H1 (cell line): Measurements from ENCODE around the gene SLC66A3. TPM values are rescaled to one million over a fixed set of nuclear protein-coding genes. Genes with fewer than 3 reads are reported as not detected.

Experiments
- CTCF ChIA-PET: fragments of 300-600 bp; sonication (Branson Sonifier 250); formaldehyde crosslinking; loops from one replicate; lab custom pipeline; 2021; ENCODE audit not compliant: partially characterized antibody; lab: Charles Lee
- POLR2A ChIA-PET: fragments of 300-600 bp; sonication (Branson Sonifier 250); formaldehyde crosslinking; loops from one replicate; lab custom pipeline; 2021; ENCODE audit warnings: inconsistent platforms; ENCODE audit not compliant: partially characterized antibody; lab: Charles Lee
- DNase-seq, 2 experiments: peaks; one replicate each; pipeline versions ENCODE4 v3.0.0 to v3.0.0-alpha.2; 2010 to 2022; ENCODE audit warnings: low spot score in 2 of 2, low read depth in 1 of 2, mixed read lengths in 1 of 2
- FAIRE-seq: peaks from 2 replicates; lab custom pipeline; 2011; peaks lifted over from hg19 to GRCh38; lab: Jason Lieb, UNC
- H2AFZ ChIP-seq: 2 replicates; pipeline ENCODE4 v1.8.1; 2012; ENCODE audit warnings: low read length, inconsistent platforms
- H2AK5ac ChIP-seq: 2 replicates; pipeline ENCODE4 v1.6.1; 2013; ENCODE audit warnings: low read depth, low read length
- H2BK120ac ChIP-seq: replicated peaks from 2 replicates; pipeline ENCODE3; 2013; ENCODE audit warnings: low read depth, low read length, inconsistent platforms
- H2BK12ac ChIP-seq: 2 replicates; pipeline ENCODE4 v1.6.1; 2013; ENCODE audit warnings: low read depth, low read length
- H2BK15ac ChIP-seq: 2 replicates; pipeline ENCODE4 v1.6.1; 2013; ENCODE audit warnings: low read length
- H2BK20ac ChIP-seq: 2 replicates; pipeline ENCODE4 v1.6.1; 2013; ENCODE audit warnings: low read length
- H2BK5ac ChIP-seq: 2 replicates; pipeline ENCODE4 v1.6.1; 2013; ENCODE audit warnings: low read depth, low read length
- H3K14ac ChIP-seq: 2 replicates; pipeline ENCODE4 v1.6.1; 2013; ENCODE audit warnings: inconsistent platforms; ENCODE audit not compliant: insufficient read length
- H3K18ac ChIP-seq: 2 replicates; pipeline ENCODE4 v1.6.1; 2013; ENCODE audit warnings: low read length; ENCODE audit errors: extremely low read depth
- H3K23ac ChIP-seq: 2 replicates; pipeline ENCODE4 v1.6.1; 2013; ENCODE audit warnings: inconsistent platforms; ENCODE audit not compliant: insufficient read length
- H3K23me2 ChIP-seq: 2 replicates; pipeline ENCODE4 v1.6.1; 2013; ENCODE audit warnings: low read depth, low read length
- H3K27ac ChIP-seq: 2 replicates; pipeline ENCODE4 v1.6.1; 2011; ENCODE audit warnings: low read depth, low read length, inconsistent platforms
- H3K27me3 ChIP-seq, 4 experiments: replicated peaks in 1 of 4; 1 replicate in 1 of 4; 2 replicates in 3 of 4; pipeline versions ENCODE4 v1.6.1 to v1.8.1; 2011 to 2013; ENCODE audit warnings: low read length in 3 of 4, mild to moderate bottlenecking in 3 of 4, inconsistent platforms in 2 of 4, mixed read lengths in 2 of 4, moderate library complexity in 1 of 4; ENCODE audit not compliant: control insufficient read depth in 3 of 4, insufficient read depth in 3 of 4; ENCODE audit errors: extremely low read depth in 1 of 4
- H3K36me3 ChIP-seq, 4 experiments: 2 replicates each; pipeline versions ENCODE4 v1.6.1 to v1.8.1; 2011 to 2013; ENCODE audit warnings: mild to moderate bottlenecking in 4 of 4, low read length in 3 of 4, moderate library complexity in 2 of 4, control low read depth in 1 of 4, inconsistent platforms in 1 of 4; ENCODE audit not compliant: insufficient read depth in 4 of 4, control insufficient read depth in 2 of 4
- H3K4ac ChIP-seq: replicated peaks from 2 replicates; pipeline ENCODE3; 2013; ENCODE audit warnings: low read length, low read depth, mixed read lengths, inconsistent platforms; ENCODE audit not compliant: insufficient read length
- H3K4me1 ChIP-seq, 4 experiments: replicated peaks in 1 of 4; 1 replicate in 1 of 4; 2 replicates in 3 of 4; pipeline versions ENCODE4 v1.6.1 to v1.8.1; 2011 to 2013; ENCODE audit warnings: low read length in 3 of 4, inconsistent platforms in 2 of 4, mixed read lengths in 1 of 4; ENCODE audit not compliant: insufficient read depth in 4 of 4, control insufficient read depth in 3 of 4
- H3K4me2 ChIP-seq, 2 experiments: 2 replicates each; pipeline versions ENCODE4 v1.6.1 to v1.8.1; 2011 to 2013; ENCODE audit warnings: low read depth in 2 of 2, low read length in 2 of 2, control low read depth in 1 of 2, inconsistent platforms in 1 of 2, mild to moderate bottlenecking in 1 of 2; ENCODE audit not compliant: insufficient read depth in 1 of 2
- H3K4me3 ChIP-seq, 4 experiments: fragments of 200-600, 300-600 bp in 1 of 4; sonication (generic), shearing (Covaris generic), sonication (Bioruptor Twin) in 1 of 4; 2 replicates each; pipeline versions ENCODE4 v1.5.1 to v1.8.1; 2011 to 2016; ENCODE audit warnings: low read length in 4 of 4, low read depth in 3 of 4, control low read depth in 2 of 4, inconsistent platforms in 2 of 4, mild to moderate bottlenecking in 2 of 4, mixed read lengths in 1 of 4, moderate library complexity in 1 of 4; ENCODE audit not compliant: insufficient read depth in 2 of 4; ENCODE audit errors: extremely low read depth in 1 of 4
- H3K56ac ChIP-seq: replicated peaks from 2 replicates; pipeline ENCODE3; 2013; ENCODE audit warnings: low read depth, mild to moderate bottlenecking, mixed read lengths, low read length, inconsistent platforms; ENCODE audit not compliant: insufficient read length
- H3K79me1 ChIP-seq: 2 replicates; pipeline ENCODE4 v1.6.1; 2013; ENCODE audit warnings: low read depth, low read length, control low read depth
- H3K79me2 ChIP-seq, 2 experiments: 2 replicates each; pipeline versions ENCODE4 v1.6.1 to v1.8.1; 2012 to 2013; ENCODE audit warnings: low read length in 2 of 2, mild to moderate bottlenecking in 2 of 2, inconsistent platforms in 1 of 2; ENCODE audit not compliant: insufficient read depth in 2 of 2, control insufficient read depth in 1 of 2
- H3K9ac ChIP-seq, 4 experiments: replicated peaks in 1 of 4; 1 replicate in 1 of 4; 2 replicates in 3 of 4; pipeline versions ENCODE4 v1.6.1 to v1.8.1; 2011 to 2013; ENCODE audit warnings: low read depth in 3 of 4, low read length in 3 of 4, control low read depth in 2 of 4, mild to moderate bottlenecking in 2 of 4, moderate library complexity in 2 of 4, inconsistent platforms in 1 of 4; ENCODE audit errors: extremely low read depth in 1 of 4
- H3K9me3 ChIP-seq, 2 experiments: 2 replicates each; pipeline versions ENCODE4 v1.6.1 to v1.8.1; 2012 to 2013; ENCODE audit warnings: mild to moderate bottlenecking in 2 of 2, moderate library complexity in 2 of 2, control low read depth in 1 of 2, inconsistent platforms in 1 of 2, low read depth in 1 of 2, low read length in 1 of 2, mixed read lengths in 1 of 2; ENCODE audit not compliant: insufficient read depth in 2 of 2
- H4K20me1 ChIP-seq, 2 experiments: replicated peaks in 1 of 2; 2 replicates each; pipeline versions ENCODE3 to v1.8.1; 2011 to 2013; ENCODE audit warnings: inconsistent platforms in 2 of 2, low read length in 2 of 2, mild to moderate bottlenecking in 1 of 2; ENCODE audit not compliant: insufficient read depth in 2 of 2, control insufficient read depth in 1 of 2
- H4K5ac ChIP-seq: 2 replicates; pipeline ENCODE4 v1.6.1; 2013; ENCODE audit warnings: low read length, low read depth, mixed read lengths, inconsistent platforms; ENCODE audit not compliant: insufficient read length
- H4K8ac ChIP-seq: 2 replicates; pipeline ENCODE4 v1.8.0; 2013; ENCODE audit warnings: mild to moderate bottlenecking, moderate library complexity, low read length, inconsistent platforms; ENCODE audit not compliant: insufficient read depth; ENCODE audit errors: extremely low read depth
- H4K91ac ChIP-seq: replicated peaks from 2 replicates; pipeline ENCODE3; 2013; ENCODE audit warnings: low read length, mixed read lengths, inconsistent platforms; ENCODE audit not compliant: insufficient read length
- BACH1 ChIP-seq: IDR thresholded peaks from 2 replicates; pipeline ENCODE4 v1.6.1; 2012; ENCODE audit warnings: low read length, improper control_type of control experiment
- BRCA1 ChIP-seq: IDR thresholded peaks from 2 replicates; pipeline ENCODE4 v1.6.1; 2012; ENCODE audit warnings: low read depth, low read length, improper control_type of control experiment
- CBX8 ChIP-seq: fragments of 300-800, 300-1000 bp; sonication (generic); IDR thresholded peaks from 2 replicates; pipeline ENCODE4 v1.7.1; 2016; ENCODE audit warnings: low read depth, low read length, borderline replicate concordance
- KDM4A ChIP-seq: IDR thresholded peaks from one replicate; pipeline ENCODE4 v1.7.1; 2012; ENCODE audit warnings: low read depth, mild to moderate bottlenecking, moderate library complexity, low read length, inconsistent platforms; ENCODE audit not compliant: severe bottlenecking
- KDM5A ChIP-seq: fragments of 200-600 bp; IDR thresholded peaks from 2 replicates; pipeline ENCODE4 v1.7.1; 2012; ENCODE audit warnings: mild to moderate bottlenecking, low read length, inconsistent platforms, mixed read lengths
- SIX5 ChIP-seq: IDR thresholded peaks from 2 replicates; pipeline ENCODE4 v1.6.1; 2011; ENCODE audit warnings: mild to moderate bottlenecking, low read depth, low read length
- TBP ChIP-seq: IDR thresholded peaks from 2 replicates; pipeline ENCODE4 v1.6.1; 2011; ENCODE audit warnings: low read depth, low read length, improper control_type of control experiment
- WGBS, 2 experiments: shearing (Covaris generic) in 1 of 2; methylation state at CpG; one replicate each; pipeline versions ENCODE4 v1.1.6 to v1.1.7; 2013 to 2015; ENCODE audit warnings: low lambda C conversion rate in 2 of 2, mixed read lengths in 2 of 2, inconsistent platforms in 1 of 2, low coverage in 1 of 2, missing lambda C conversion rate in 1 of 2; ENCODE audit not compliant: insufficient replicate concordance in 2 of 2, insufficient coverage in 1 of 2, insufficient read length in 1 of 2; ENCODE audit errors: extremely low coverage in 1 of 2, missing lambda C conversion rate in 1 of 2; 5-methylcytosine and 5-hydroxymethylcytosine counted together
- polyA plus RNA-seq, 7 experiments: library from polyadenylated mRNA; depleted of rRNA in 3 of 7; stranded (reverse) in 5 of 7; unstranded in 2 of 7; fragments of >200 nt in 5 of 7; fragments of 200-250 nt in 2 of 7; gene quantifications; 1 replicate in 5 of 7; 2 replicates in 1 of 7; 4 replicates in 1 of 7; pipeline versions ENCODE4 v1.2.1 to v1.2.3, GENCODE V29; 2011 to 2013; ENCODE audit warnings: missing spikeins in 2 of 7, mixed read lengths in 2 of 7
- total RNA-seq: library from RNA; stranded (reverse); fragmentation: NEBNext Ultra II Directional; extraction: Animal tissue kit (Norgen Biotek cat#: 25700); gene quantifications from 2 replicates; pipeline ENCODE4 v1.2.1, GENCODE V29; 2021

Gene SLC66A3
- total and polyA plus RNA-seq, 2 of the 8 experiments (the other 6 are each of a cell fraction or from before 2014, with no cell fraction given) = 8.7 to 27.8 TPM

DNA sequence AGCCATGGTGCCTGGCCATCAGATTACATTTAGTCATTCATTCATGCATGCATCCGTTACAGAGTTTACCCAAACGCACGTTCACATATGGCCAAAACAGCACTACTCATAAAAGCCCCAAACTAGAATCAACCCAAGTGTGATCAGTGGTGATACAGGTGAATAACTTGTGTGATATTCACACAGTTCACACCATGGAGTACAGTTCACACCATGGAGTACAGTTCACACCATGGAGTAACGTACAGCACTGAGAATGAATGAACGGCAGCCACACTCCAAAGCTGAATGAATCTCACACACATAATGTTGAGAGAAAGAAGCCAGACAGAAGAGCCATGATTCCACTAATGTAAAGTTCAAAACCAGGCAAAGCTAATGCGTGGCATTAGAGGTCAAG, 12.3 kb upstream of the SLC66A3 start:
- H3K4ac ChIP-seq = no peak overlapping the region
- WGBS, 2 experiments = 92% methylated on average over 6 of the region's 6 CpGs; no CpG with 5 or more reads in 1 of the 2 experiments
- no peak for DNase-seq
- H3K9me3 ChIP-seq = peaks cover 4 to 5% of the 10 kb centered on the region in 2 experiments; a peak in 3 of 4 replicates
- no peak overlapping the region for H2AK5ac ChIP-seq
- no peaks in the 10 kb centered on the region for H3K36me3 ChIP-seq
- no peak overlapping the region for H4K8ac ChIP-seq
- H3K18ac ChIP-seq = no peak overlapping the region
- H3K79me1 ChIP-seq = no peaks in the 10 kb centered on the region
- no peak overlapping the region for H3K4me2 ChIP-seq
- H3K27me3 ChIP-seq = no peaks in the 10 kb centered on the region; a peak in 1 of 7 replicates
- POLR2A ChIA-PET = interaction anchor here (2.4 kb wide), 1 partner anchor 11 kb away, joined by 5 read pairs; no protein-coding TSS in a partner anchor
- CTCF ChIA-PET = interaction anchor here (0.7 to 2.3 kb wide), 7 partner anchors 8 to 300 kb away, joined by 3 to 21 read pairs (median 5); a partner anchor contains a TSS
- H3K4me1 ChIP-seq = no peaks in the 10 kb centered on the region
- H4K5ac ChIP-seq = no peak overlapping the region
- no peak overlapping the region for H3K4me3 ChIP-seq
- no peaks in the 10 kb centered on the region for H3K23me2 ChIP-seq
- H3K27ac ChIP-seq = no peak overlapping the region
- H3K23ac ChIP-seq = no peak overlapping the region
- no peak overlapping the region for H2BK12ac ChIP-seq
- no peak overlapping the region for H4K91ac ChIP-seq
- FAIRE-seq = no peak
- H3K14ac ChIP-seq = no peak overlapping the region
- no peak overlapping the region for H3K9ac ChIP-seq
- no peaks in the 10 kb centered on the region for H4K20me1 ChIP-seq
- H2BK15ac ChIP-seq = no peak overlapping the region
- no peak overlapping the region for H2BK120ac ChIP-seq
- H2BK5ac ChIP-seq = no peak overlapping the region
- H2BK20ac ChIP-seq = no peak overlapping the region
- TF ChIP-seq KDM4A (no peak), KDM5A (no peak), BRCA1 (no peak), BACH1 (peak; percentile 83), CBX8 (no peak), SIX5 (no peak), TBP (no peak)
- no peak overlapping the region for H3K56ac ChIP-seq
- H2AFZ ChIP-seq = no peak overlapping the region
- no peaks in the 10 kb centered on the region for H3K79me2 ChIP-seq
